Esophagus squamous epithelium (tissue), 5 donors: ENCODE results near the gene ADGRL1. TPM values are rescaled to one million over a fixed set of nuclear protein-coding genes. Genes with fewer than 3 reads are reported as not detected.

Source experiments
- DNase-seq: peaks from one replicate; lab custom pipeline; 2025; lab: John Stamatoyannopoulos, UW
- H3K27ac ChIP-seq, 4 donors: fragments of 200-600 bp; sonication (generic); one replicate each; pipeline ENCODE4 v1.5.1; 2016 to 2019; ENCODE audit warnings: mild to moderate bottlenecking in 1 of 4
- H3K27me3 ChIP-seq, 4 donors: fragments of 200-600 bp; sonication (generic); 1 replicate in 3 of 4; 2 replicates in 1 of 4; pipeline versions ENCODE4 v1.5.1 to v1.6.0; 2017 to 2021; ENCODE audit warnings: antibody characterized with exemption in 1 of 4
- H3K36me3 ChIP-seq, 3 donors: fragments of 200-600 bp; sonication (generic); one replicate each; pipeline ENCODE4 v1.5.1; 2016 to 2019
- H3K4me1 ChIP-seq, 3 donors: fragments of 200-600 bp; sonication (generic); one replicate each; pipeline ENCODE4 v1.5.1; 2017 to 2019
- H3K4me3 ChIP-seq, 4 donors: fragments of 200-600 bp; sonication (generic); 1 replicate in 3 of 4; 2 replicates in 1 of 4; pipeline ENCODE4 v1.5.1; 2016 to 2019; ENCODE audit warnings: mild to moderate bottlenecking in 2 of 4, moderate library complexity in 1 of 4
- H3K9me3 ChIP-seq, 3 donors: fragments of 200-600 bp; sonication (generic); one replicate each; pipeline ENCODE4 v1.5.1; 2016 to 2019
- POLR2A ChIP-seq, 4 donors: fragments of 450-650 bp; IDR thresholded peaks; one replicate each; pipeline ENCODE4 v1.6.1; 2017; ENCODE audit warnings: antibody characterized with exemption in 4 of 4, mild to moderate bottlenecking in 4 of 4, moderate library complexity in 3 of 4
- WGBS, 2 donors: methylation state at CpG; one replicate each; pipeline ENCODE4 v1.1.5; 2018; 5-methylcytosine and 5-hydroxymethylcytosine counted together
- intact Hi-C: fragments of 100-400 bp; cut with DNase I; formaldehyde crosslinking; loops from one replicate; pipeline ENCODE4 v1.15.0; 2022
- total RNA-seq, 4 donors: library from RNA; depleted of rRNA; stranded (reverse); fragments of >200 nt; gene quantifications; one replicate each; pipeline ENCODE4 v1.1.0, GENCODE V29; 2016
- TF ChIP-seq, protein P1 (sequence below), 6 experiments: fragments of 450-650 bp in 4 of 6; fragments of 200-600 bp in 2 of 6; sonication (generic) in 2 of 6; IDR thresholded peaks; one replicate each; pipeline ENCODE4 v1.5.1; 2016 to 2019; ENCODE audit warnings: antibody characterized with exemption in 6 of 6, mild to moderate bottlenecking in 4 of 6, moderate library complexity in 4 of 6
- donor health status: DM: yes; HTN: yes; CAD: no.

ADGRL1 gene
- total RNA-seq, 4 donors from 2014 or later: 6.2 to 21.5 (median 10.7) TPM

DNA sequence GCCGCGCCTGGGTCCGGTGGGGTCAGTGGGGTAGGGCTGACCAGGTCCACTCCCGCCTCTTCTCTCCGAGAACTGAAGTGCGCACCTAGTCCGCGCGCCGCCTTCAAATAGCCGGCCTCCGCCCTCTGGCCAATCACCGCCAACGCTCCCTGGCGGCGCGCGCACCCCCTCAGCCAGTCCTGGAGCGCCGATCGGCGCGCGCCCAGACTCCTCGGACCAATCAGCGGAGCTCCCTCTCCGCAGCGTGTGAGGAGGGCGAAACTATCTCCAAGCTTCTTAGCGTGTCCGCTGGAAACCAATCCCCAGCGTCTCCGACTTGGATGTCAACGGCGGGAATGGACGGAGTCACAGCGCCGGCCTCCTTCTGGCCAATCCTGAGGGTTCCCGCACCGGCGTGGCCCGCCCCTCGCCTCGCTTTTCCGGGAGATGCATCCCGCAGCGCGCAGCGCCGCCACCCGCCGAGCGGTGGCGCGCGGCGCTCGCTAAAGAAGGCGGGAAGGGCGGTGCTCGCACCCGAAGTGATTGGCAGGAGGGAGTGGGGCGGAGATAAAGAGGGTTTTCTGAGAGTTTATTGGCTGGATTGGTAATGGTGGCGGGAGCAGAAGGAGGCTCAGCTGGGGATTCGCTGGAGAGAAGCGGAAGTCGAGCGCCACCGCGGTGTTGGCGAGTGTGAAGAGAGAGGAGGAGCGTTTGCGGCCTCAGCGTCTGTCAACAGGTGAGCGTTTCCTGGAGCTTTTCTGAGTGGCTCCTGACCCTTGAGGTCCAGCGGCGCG is 69.3 kb downstream of the ADGRL1 start, which contains the start of gene ASF1B:
TSS of gene ASF1B (minus strand) at position 81 of the 773 bp plus-strand sequence. CDS start 133 bp downstream, outside the sequence.
- intact Hi-C loops: no loop called here
- peak within 1 kb of the TSS; percentile 93 to 98 (median 96) for H3K27ac ChIP-seq
- peaks cover 17 to 45% (median 24%) of the 10 kb centered on the region in 3 donors for H3K4me1 ChIP-seq
- no peaks in the 10 kb centered on the region for H3K27me3 ChIP-seq
- peak; percentile 99 for DNase-seq
- H3K4me3 ChIP-seq: peak within 1 kb of the TSS; percentile 62 to 81 (median 77)
- H3K36me3 ChIP-seq: no peaks in the 10 kb centered on the region
- WGBS, 2 donors: 0 to 2% methylated on average over 10 to 34 of the region's 78 CpGs
- no peaks in the 10 kb centered on the region for H3K9me3 ChIP-seq
- peak in 3 of 4 donors; percentile 59 to 83 (median 75) for TF ChIP-seq POLR2A (IDR thresholded peaks at IDR 0.05)
- TF ChIP-seq, protein P1, sequence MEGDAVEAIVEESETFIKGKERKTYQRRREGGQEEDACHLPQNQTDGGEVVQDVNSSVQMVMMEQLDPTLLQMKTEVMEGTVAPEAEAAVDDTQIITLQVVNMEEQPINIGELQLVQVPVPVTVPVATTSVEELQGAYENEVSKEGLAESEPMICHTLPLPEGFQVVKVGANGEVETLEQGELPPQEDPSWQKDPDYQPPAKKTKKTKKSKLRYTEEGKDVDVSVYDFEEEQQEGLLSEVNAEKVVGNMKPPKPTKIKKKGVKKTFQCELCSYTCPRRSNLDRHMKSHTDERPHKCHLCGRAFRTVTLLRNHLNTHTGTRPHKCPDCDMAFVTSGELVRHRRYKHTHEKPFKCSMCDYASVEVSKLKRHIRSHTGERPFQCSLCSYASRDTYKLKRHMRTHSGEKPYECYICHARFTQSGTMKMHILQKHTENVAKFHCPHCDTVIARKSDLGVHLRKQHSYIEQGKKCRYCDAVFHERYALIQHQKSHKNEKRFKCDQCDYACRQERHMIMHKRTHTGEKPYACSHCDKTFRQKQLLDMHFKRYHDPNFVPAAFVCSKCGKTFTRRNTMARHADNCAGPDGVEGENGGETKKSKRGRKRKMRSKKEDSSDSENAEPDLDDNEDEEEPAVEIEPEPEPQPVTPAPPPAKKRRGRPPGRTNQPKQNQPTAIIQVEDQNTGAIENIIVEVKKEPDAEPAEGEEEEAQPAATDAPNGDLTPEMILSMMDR (IDR thresholded peaks at IDR 0.05): peak; percentile 70 to 99 (median 93)

DNA sequence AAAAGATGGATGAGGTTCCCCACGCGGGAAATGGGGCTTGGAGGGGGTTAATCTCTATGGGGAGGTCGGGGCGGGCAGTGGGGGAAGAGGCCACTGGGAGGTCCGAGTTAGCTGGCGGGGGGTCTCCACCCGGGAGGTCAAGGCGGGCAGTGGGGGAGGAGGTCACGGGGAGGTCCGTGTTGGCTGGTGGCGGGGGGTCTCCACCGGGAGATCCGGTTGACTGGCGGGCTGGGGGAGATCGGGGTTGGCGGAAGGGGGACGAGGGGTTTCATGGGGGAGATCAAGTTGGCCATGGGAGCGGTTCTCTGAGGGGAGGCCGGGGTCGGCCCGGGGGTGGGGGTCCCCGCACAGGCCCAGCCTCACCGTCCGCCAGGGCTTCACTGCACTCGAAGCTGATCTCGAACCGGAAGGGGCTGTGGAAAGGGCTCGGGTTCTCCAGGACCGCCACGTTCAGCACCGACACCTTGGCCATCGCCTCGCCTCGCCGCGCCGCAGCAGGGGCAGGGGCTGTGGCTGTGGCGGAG is 69.9 kb downstream of the ADGRL1 start:
- Histone ChIP-seq H3K36me3 (no peaks in the 10 kb centered on the region), H3K9me3 (no peaks in the 10 kb centered on the region), H3K27ac (peak overlapping the region; percentile 48 to 98 (median 79)), H3K4me3 (peak overlapping the region; percentile 39 to 81 (median 77)), H3K27me3 (no peaks in the 10 kb centered on the region), H3K4me1 (peaks cover 17 to 45% (median 24%) of the 10 kb centered on the region in 3 donors)
- no peak for DNase-seq
- intact Hi-C loops: no loop called here
- TF ChIP-seq, protein P1 (IDR thresholded peaks at IDR 0.05): no peak
- TF ChIP-seq POLR2A (IDR thresholded peaks at IDR 0.05): no peak
- WGBS, 2 donors: 0% methylated on average over 10 to 12 of the region's 38 CpGs

DNA sequence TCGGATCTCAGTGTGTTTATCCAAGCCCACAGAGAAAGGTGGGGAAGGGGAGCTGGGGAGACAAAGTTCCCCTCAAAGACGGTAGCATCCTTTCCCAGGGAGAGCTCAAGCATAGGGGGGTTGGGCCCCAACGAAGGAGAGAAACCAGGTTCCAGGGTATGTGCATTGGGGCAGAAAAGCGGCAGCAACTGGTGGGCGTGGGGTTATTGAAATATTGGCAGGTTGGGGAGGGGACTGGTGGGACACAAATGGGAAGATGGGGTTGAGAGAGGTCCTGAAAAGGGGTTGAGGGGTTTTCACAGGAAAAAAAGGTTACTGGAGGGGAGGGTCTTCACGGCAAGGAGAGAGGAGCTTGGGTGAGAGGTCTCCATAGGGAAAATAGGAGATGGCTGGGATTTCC is 70.6 kb downstream of the ADGRL1 start:
- Histone ChIP-seq H3K4me3 (peak overlapping the region in 3 of 4 donors; percentile 75 to 81 (median 79)), H3K4me1 (peaks cover 17 to 44% (median 24%) of the 10 kb centered on the region in 3 donors), H3K27ac (no peak overlapping the region), H3K36me3 (no peaks in the 10 kb centered on the region), H3K9me3 (no peaks in the 10 kb centered on the region), H3K27me3 (no peaks in the 10 kb centered on the region)
- TF ChIP-seq, protein P1 (IDR thresholded peaks at IDR 0.05): no peak
- intact Hi-C loops: no loop called here
- DNase-seq: no peak
- WGBS, 2 donors: 30 to 35% methylated on average over 6 of the region's 6 CpGs

DNA sequence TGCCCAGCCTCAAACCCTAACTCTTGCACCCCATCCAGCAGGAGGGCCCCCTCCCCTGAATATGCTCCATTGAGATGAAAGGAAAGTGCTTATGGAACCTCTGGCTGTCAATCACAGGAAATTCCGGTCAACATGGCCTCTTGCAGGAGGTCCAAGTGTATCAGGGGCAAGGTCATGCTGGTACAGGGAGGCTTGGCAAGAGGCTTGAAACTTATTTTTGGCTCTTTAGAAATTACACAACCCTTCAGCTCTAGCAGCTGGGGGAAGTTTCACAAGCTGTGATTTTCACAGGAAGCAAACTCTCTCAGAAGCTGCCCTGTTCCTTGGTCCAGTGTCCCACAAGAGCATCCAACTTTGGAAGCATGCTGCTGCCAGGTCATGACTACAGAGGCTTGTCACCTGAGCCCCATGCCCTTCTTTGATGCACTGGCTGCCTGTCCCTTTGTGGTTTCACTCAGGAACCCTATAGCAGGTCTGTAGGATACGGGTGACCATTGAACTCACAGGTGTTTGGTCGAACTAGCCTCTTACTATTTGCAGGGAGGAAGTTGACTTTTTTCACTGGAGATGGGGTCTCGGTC is 78.0 kb downstream of the ADGRL1 start:
- intact Hi-C loops: no loop called here
- Histone ChIP-seq H3K27me3 (no peaks in the 10 kb centered on the region), H3K4me1 (no peaks in the 10 kb centered on the region), H3K27ac (peak overlapping the region in 1 of 4 donors; percentile 28), H3K9me3 (no peaks in the 10 kb centered on the region), H3K36me3 (no peaks in the 10 kb centered on the region), H3K4me3 (no peak overlapping the region)
- WGBS, 2 donors: 71 to 100% methylated on average over 1 to 3 of the region's 4 CpGs
- no peak for TF ChIP-seq POLR2A (IDR thresholded peaks at IDR 0.05)
- TF ChIP-seq, protein P1 (IDR thresholded peaks at IDR 0.05): no peak
- DNase-seq: no peak

DNA sequence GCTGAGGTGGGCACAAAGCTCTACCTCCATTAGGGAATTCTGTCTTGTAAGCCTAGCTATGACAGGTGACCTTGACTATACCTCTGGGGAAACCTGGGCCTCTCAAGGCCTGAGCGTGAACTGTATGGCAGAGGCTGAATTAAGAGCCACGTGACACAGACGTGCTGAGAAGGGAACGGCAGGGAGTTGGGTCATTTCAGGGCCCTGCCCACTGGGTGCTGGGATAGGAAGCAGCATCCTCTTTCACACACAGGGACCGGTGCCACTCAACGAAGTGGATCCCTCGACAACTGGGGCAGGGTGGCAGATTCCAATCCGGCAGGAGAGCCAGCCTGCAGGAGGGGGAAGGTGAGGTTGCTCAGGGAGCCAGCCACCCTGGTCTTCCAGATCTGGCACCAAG is 78.8 kb downstream of the ADGRL1 start:
- no peak for DNase-seq
- Histone ChIP-seq H3K4me3 (no peak overlapping the region), H3K36me3 (no peaks in the 10 kb centered on the region), H3K27ac (no peak overlapping the region), H3K27me3 (no peaks in the 10 kb centered on the region), H3K4me1 (no peaks in the 10 kb centered on the region), H3K9me3 (no peaks in the 10 kb centered on the region)
- 92% methylated on average over 8 of the region's 8 CpGs; no CpG with 5 or more reads in 1 of the 2 donors for WGBS, 2 donors
- intact Hi-C loops: no loop called here
- TF ChIP-seq POLR2A (IDR thresholded peaks at IDR 0.05): no peak
- TF ChIP-seq, protein P1 (IDR thresholded peaks at IDR 0.05): no peak
